GM10266 (cell line): Measurements from ENCODE around the gene ADAMTS16.
"Not testable (repeated sequence)": the region's sequence is repeated elsewhere in the genome, so short reads cannot be mapped to it uniquely, and the experiment has no call there.

Experiments used
- DNase-seq: peaks from one replicate; pipeline ENCODE4 v3.0.0; 2012; ENCODE audit errors: extremely low spot score
- TF ChIP-seq, protein P1 (sequence below): IDR thresholded peaks from 2 replicates; pipeline ENCODE4 v1.5.1; 2012; ENCODE audit warnings: mild to moderate bottlenecking, low read depth; ENCODE audit not compliant: control insufficient read depth, insufficient read depth; ENCODE audit errors: missing control alignments

ADAMTS16 gene

DNA sequence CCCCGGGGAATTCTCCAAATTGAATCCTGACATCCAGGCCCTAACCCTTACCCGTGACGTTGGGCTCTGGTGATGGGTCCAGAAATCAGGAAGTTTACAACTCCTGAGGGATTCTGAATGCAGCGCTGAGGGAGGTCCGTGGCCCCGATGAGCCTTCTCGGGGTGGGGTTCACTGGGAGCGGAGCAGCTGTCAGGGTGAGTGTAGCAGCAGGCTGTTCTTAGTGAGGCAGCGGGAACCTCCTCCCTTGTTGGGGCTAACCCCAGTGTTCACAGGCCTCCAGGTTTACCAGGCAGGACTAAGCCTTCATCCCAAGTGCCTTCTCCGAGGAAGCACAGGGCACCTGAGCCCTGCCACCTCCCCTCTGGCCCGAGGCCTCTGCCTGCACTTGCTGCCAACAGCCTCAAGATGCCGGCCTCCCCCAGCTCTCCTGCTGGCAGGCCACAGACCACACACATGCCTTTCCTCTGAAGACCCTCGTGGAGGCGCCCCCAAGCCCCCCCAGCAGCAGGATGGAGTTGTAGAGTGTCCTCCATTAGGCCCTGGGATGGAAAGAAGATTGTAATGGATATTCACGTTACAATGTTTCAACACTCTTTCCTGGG lies 7.3 kb upstream of the ADAMTS16 start:
- DNase-seq, result no peak
- TF ChIP-seq, protein P1, sequence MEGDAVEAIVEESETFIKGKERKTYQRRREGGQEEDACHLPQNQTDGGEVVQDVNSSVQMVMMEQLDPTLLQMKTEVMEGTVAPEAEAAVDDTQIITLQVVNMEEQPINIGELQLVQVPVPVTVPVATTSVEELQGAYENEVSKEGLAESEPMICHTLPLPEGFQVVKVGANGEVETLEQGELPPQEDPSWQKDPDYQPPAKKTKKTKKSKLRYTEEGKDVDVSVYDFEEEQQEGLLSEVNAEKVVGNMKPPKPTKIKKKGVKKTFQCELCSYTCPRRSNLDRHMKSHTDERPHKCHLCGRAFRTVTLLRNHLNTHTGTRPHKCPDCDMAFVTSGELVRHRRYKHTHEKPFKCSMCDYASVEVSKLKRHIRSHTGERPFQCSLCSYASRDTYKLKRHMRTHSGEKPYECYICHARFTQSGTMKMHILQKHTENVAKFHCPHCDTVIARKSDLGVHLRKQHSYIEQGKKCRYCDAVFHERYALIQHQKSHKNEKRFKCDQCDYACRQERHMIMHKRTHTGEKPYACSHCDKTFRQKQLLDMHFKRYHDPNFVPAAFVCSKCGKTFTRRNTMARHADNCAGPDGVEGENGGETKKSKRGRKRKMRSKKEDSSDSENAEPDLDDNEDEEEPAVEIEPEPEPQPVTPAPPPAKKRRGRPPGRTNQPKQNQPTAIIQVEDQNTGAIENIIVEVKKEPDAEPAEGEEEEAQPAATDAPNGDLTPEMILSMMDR, result no peak

DNA sequence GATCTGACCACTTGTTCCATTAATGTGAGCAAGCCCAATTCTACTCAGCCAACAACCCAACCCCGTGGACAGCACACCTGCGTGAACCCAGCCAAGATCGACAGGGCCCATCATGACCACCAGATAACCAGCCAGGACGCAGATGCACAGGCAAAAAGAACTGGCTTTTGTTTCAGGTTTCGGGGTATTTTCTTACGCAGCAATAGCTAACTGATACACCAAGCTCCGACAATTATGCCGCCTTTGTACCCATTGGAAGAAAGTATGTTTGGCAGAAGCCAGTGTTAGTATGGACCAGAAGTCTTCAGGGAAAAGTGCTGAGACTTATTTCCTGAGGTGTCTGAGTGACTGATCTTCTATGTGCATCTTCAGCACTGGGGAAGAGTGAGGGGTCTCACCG lies 6.0 kb upstream of the ADAMTS16 start:
- TF ChIP-seq, protein P1, result no peak
- DNase-seq, result no peak

DNA sequence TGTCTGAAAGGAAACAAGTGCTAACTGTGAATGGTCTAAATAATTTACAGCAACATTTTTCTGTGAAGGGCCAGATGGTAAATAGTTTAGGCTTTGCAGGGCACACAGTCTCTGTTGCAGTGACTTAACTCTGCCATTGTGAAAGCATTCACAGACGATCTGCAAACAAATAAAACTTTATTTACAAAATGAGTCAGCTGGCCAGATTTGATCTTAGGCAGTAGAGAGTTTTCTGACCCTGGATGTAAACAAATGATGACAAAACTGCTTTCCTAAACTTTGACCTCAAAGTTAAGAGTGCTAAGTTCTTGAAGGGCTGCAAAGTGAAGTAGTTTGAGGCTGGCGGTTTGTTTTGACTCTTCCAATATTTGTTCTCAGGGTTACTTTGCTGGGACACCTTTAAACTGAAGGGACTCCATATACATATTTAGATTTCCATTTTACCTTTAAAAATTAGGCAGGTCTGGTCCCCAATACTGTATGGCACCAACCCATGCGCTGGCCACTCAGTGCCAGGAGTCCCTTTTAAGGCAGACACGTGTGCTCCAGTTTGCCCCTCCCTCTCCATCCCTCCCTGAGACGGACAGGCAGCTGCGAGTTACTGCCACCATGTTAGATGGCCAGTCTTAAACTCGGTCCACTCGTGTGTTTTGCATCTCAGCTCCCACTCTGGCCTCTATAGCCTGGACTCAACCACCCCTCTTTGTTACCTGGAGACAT lies 4.0 kb upstream of the ADAMTS16 start:
- DNase-seq, result no peak
- TF ChIP-seq, protein P1, result no peak

DNA sequence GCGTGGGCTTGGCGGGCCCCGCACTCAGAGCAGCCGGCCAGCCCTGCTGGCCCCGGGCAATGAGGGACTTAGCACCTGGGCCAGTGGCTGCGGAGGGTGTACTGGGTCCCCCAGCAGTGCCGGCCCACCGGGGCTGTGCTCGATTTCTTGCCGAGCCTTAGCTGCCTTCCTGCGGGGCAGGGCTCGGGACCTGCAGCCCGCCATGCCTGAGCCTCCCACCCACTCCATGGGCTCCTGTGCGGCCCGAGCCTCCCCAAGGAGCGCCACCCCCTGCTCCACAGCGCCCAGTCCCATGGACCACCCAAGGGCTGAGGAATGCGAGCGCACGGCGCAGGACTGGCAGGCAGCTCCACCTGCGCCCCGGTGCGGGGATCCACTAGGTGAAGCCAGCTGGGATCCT lies 2.3 kb upstream of the ADAMTS16 start:
- DNase-seq, result not testable (repeated sequence)

DNA sequence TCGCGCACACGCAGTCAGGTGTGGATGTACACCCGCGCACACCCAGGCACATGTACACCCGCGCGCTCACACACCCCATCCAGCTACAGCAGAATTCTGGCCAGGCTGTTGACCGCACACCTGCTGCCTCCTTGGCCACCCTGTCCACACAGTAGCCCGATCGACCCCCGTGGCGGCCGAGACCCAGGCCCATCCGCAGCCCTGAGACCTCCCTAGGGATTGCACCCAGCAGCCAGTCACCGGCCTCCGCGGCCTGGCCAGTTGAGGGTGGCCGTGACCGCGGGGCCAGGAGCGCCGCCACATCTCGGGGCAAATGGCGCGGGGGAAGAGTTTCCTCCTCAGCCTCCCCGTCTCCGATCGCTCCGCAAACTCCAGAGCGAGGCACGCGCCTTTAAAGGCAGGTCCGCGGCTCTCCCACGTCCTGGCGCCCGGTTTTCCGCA lies 774 bp upstream of the ADAMTS16 start:
- TF ChIP-seq, protein P1, result no peak
- DNase-seq, result no peak

DNA sequence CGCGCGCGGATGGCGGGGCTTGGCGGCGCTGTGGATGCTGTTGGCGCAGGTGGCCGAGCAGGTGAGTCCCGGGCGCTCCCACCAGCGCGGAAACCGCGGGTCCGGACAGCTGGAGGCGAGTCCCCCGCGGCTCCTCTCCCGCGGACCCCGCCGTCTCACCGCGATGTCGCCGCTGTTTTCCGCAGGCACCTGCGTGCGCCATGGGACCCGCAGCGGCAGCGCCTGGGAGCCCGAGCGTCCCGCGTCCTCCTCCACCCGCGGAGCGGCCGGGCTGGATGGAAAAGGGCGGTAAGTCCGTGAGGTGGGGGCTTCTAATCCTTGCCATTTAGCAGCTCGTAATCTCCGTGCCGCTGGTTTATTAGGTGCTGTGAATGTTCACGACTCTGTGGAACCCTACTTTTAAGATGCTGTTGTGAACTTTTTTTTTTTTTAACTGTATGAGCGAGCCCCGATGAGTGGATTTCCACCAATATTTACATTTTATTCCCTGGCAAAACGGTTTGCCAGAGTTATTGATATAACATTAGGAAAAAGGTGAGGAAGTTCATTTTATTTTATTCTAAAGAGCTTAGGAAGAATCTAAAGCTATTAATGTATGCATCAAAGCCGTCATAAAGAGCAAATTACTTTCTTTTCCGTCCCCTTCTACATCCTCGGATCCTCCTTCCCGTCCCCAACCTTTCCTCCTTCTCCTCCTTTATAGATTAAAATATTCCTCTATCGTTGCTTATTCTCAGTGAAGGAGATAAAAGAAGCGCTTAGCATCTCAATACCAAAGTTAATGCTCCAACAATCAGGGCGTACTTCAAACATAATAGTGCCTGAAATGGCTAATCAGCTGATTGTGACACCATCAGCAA lies 579 bp downstream of the ADAMTS16 start:
- no peak for DNase-seq
- TF ChIP-seq, protein P1, result no peak

DNA sequence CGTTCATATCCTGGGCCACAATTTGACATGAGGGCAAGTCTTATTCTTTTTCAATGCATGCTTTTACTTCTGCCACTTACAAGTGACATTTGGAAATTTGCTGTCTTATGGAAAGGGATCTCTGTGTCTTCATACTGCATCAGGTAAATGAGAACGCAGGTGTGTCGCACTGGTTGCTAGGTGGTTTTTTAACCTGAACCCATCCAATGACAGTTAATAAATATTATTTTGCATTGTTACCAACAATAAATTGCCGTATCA lies 1.1 kb downstream of the ADAMTS16 start:
- no peak for DNase-seq
- TF ChIP-seq, protein P1, result no peak
